ENCODE measurements around the gene PPFIA2.
"Not testable (repeated sequence)": the region's sequence is repeated elsewhere in the genome, so short reads cannot be mapped to it uniquely, and the experiment has no call there.

Gene PPFIA2

GRCh38 chr12:81259360-81259759 lies 499.8 kb downstream of the PPFIA2 start:
- DNase-seq, result no peak

- DNase-seq, result peak; percentile 10
Observed at GRCh38 chr12:81257947-81258551, 501.1 kb downstream of the PPFIA2 start.

GRCh38 chr12:81255947-81256346 lies 503.2 kb downstream of the PPFIA2 start:
- DNase-seq, result no peak

GRCh38 chr12:81255456-81255855 lies 503.7 kb downstream of the PPFIA2 start:
- DNase-seq, result no peak

- no peak for DNase-seq
Observed at GRCh38 chr12:81253360-81253759, 505.8 kb downstream of the PPFIA2 start.

GRCh38 chr12:81252228-81252627 lies 506.9 kb downstream of the PPFIA2 start:
- no peak for DNase-seq

GRCh38 chr12:81249976-81250375 lies 509.2 kb downstream of the PPFIA2 start:
- DNase-seq, result no peak

- DNase-seq, result peak; percentile 23
Observed at GRCh38 chr12:81245907-81246570, 513.1 kb downstream of the PPFIA2 start.

GRCh38 chr12:81245458-81245857 lies 513.7 kb downstream of the PPFIA2 start:
- no peak for DNase-seq

GRCh38 chr12:81231574-81232368 lies 527.4 kb downstream of the PPFIA2 start:
- DNase-seq, result no peak

GRCh38 chr12:81229759-81230158 lies 529.4 kb downstream of the PPFIA2 start:
- DNase-seq, result no peak

GRCh38 chr12:81224626-81225025 lies 534.5 kb downstream of the PPFIA2 start:
- DNase-seq, result no peak

- DNase-seq, result no peak
Observed at GRCh38 chr12:81222846-81223592, 536.1 kb downstream of the PPFIA2 start.

GRCh38 chr12:81221681-81222080 lies 537.5 kb downstream of the PPFIA2 start:
- DNase-seq, result no peak

- no peak for DNase-seq
Observed at GRCh38 chr12:81216739-81217138, 542.4 kb downstream of the PPFIA2 start.

- no peak for DNase-seq
Observed at GRCh38 chr12:81212996-81213696, 546.0 kb downstream of the PPFIA2 start.

GRCh38 chr12:81211306-81211705 lies 547.8 kb downstream of the PPFIA2 start:
- no peak for DNase-seq

GRCh38 chr12:81209772-81210225 lies 549.4 kb downstream of the PPFIA2 start:
- not testable (repeated sequence) for DNase-seq

- DNase-seq, result peak; percentile 12
Observed at GRCh38 chr12:81209012-81209411, 550.1 kb downstream of the PPFIA2 start.

GRCh38 chr12:81208187-81208911 lies 550.8 kb downstream of the PPFIA2 start:
- DNase-seq, result peak; percentile 19

All from right kidney (tissue), 1 donor.